Activated CD8-positive, alpha-beta memory T cell treated with anti-CD3 and anti-CD28 coated beads, Interleukin-2, amount 10 ng/mL, durations not matched to agents 7 days and 5 days (primary cell): ENCODE data around the gene CXCL1. TPM values are rescaled to one million over a fixed set of nuclear protein-coding genes. Genes with fewer than 3 reads are reported as not detected.

Source experiments
- ATAC-seq: fragments of 150-1000 bp; cut with Tn5 transposase; one replicate; pipeline ENCODE4 v1.10.0; 2021; ENCODE audit warnings: moderate library complexity
- CTCF ChIA-PET: fragments of 350-600 bp; sonication (Branson Sonifier 250); formaldehyde crosslinking; loops from one replicate; lab custom pipeline; 2021; ENCODE audit warnings: antibody characterized with exemption; lab: Charles Lee
- DNase-seq: peaks from one replicate; pipeline ENCODE4 v3.0.0-alpha.2; 2020
- H3K27ac Mint-ChIP-seq: one replicate; pipeline ENCODE4 v1.8.0; 2021; ENCODE audit warnings: mild to moderate bottlenecking, mixed read lengths
- H3K27me3 Mint-ChIP-seq: one replicate; pipeline ENCODE4 v1.8.0; 2021; ENCODE audit warnings: mixed read lengths
- H3K36me3 Mint-ChIP-seq: one replicate; pipeline ENCODE4 v1.8.0; 2021; ENCODE audit warnings: mild to moderate bottlenecking, mixed read lengths
- H3K4me1 Mint-ChIP-seq: one replicate; pipeline ENCODE4 v1.8.0; 2021; ENCODE audit warnings: mixed read lengths
- H3K4me3 Mint-ChIP-seq: one replicate; pipeline ENCODE4 v1.8.0; 2021; ENCODE audit warnings: mild to moderate bottlenecking, moderate library complexity, mixed read lengths
- H3K9me3 Mint-ChIP-seq: one replicate; pipeline ENCODE4 v1.8.0; 2022; ENCODE audit warnings: low read depth, mixed read lengths
- total RNA-seq, 2 experiments: library from RNA; stranded (reverse); gene quantifications; one replicate each; pipeline ENCODE4 v1.2.3, GENCODE V29; 2021

Gene CXCL1
- total RNA-seq: not detected

- no peak within 1 kb of the TSS for H3K27ac Mint-ChIP-seq
- H3K36me3 Mint-ChIP-seq: no peaks in the 10 kb centered on the region
- DNase-seq: no peak
- peaks cover 19% of the 10 kb centered on the region for H3K27me3 Mint-ChIP-seq
- H3K4me3 Mint-ChIP-seq: no peak within 1 kb of the TSS
- CTCF ChIA-PET: no interaction called here
- H3K9me3 Mint-ChIP-seq: no peaks in the 10 kb centered on the region
- H3K4me1 Mint-ChIP-seq: no peaks in the 10 kb centered on the region
- ATAC-seq: peak; percentile 23
These were observed at the start of gene CXCL1 for GRCh38 chr4:73869130-73870055. Gene CXCL1, plus strand, starts transcription at chr4:73869393. Its CDS starts 78 bp downstream, at chr4:73869471.

- Mint-ChIP-seq H3K36me3 (no peaks in the 10 kb centered on the region), H3K27ac (no peak overlapping the region), H3K9me3 (peaks cover 4% of the 10 kb centered on the region), H3K4me3 (no peak overlapping the region), H3K27me3 (no peaks in the 10 kb centered on the region), H3K4me1 (no peaks in the 10 kb centered on the region)
- DNase-seq (no peak), ATAC-seq (no peak)
- CTCF ChIA-PET: no interaction called here
These were observed 47.9 kb upstream of the CXCL1 start for GRCh38 chr4:73821325-73821724.

- CTCF ChIA-PET: no interaction called here
- DNase-seq (no peak), ATAC-seq (no peak)
- Mint-ChIP-seq H3K27me3 (no peaks in the 10 kb centered on the region), H3K36me3 (no peaks in the 10 kb centered on the region), H3K9me3 (peaks cover 3% of the 10 kb centered on the region), H3K4me1 (no peaks in the 10 kb centered on the region), H3K4me3 (no peak overlapping the region), H3K27ac (no peak overlapping the region)
These were observed 46.8 kb upstream of the CXCL1 start for GRCh38 chr4:73822389-73822788.

GRCh38 chr4:73822812-73823504 is 46.2 kb upstream of the CXCL1 start:
- no peak for ATAC-seq
- Mint-ChIP-seq H3K9me3 (no peaks in the 10 kb centered on the region), H3K27ac (no peak overlapping the region), H3K27me3 (no peaks in the 10 kb centered on the region), H3K4me3 (no peak overlapping the region), H3K36me3 (no peaks in the 10 kb centered on the region), H3K4me1 (no peaks in the 10 kb centered on the region)
- CTCF ChIA-PET: interaction anchor here (0.7 kb wide), 1 partner anchor 42 kb away, joined by 3 read pairs; no protein-coding TSS in a partner anchor
- no peak for DNase-seq

- no peaks in the 10 kb centered on the region for H3K9me3 Mint-ChIP-seq
- no peak for DNase-seq
- no peak overlapping the region for H3K27ac Mint-ChIP-seq
- H3K4me3 Mint-ChIP-seq: no peak overlapping the region
- H3K36me3 Mint-ChIP-seq: no peaks in the 10 kb centered on the region
- H3K4me1 Mint-ChIP-seq: no peaks in the 10 kb centered on the region
- CTCF ChIA-PET: interaction anchor here (0.7 kb wide), 1 partner anchor 42 kb away, joined by 3 read pairs; no protein-coding TSS in a partner anchor
- no peak for ATAC-seq
- no peaks in the 10 kb centered on the region for H3K27me3 Mint-ChIP-seq
These were observed 45.4 kb upstream of the CXCL1 start for GRCh38 chr4:73823760-73824159.

GRCh38 chr4:73828956-73829355 is 40.2 kb upstream of the CXCL1 start:
- DNase-seq (no peak), ATAC-seq (no peak)
- Mint-ChIP-seq H3K27me3 (no peaks in the 10 kb centered on the region), H3K4me1 (no peaks in the 10 kb centered on the region), H3K27ac (no peak overlapping the region), H3K4me3 (no peak overlapping the region), H3K9me3 (peaks cover 2% of the 10 kb centered on the region), H3K36me3 (no peaks in the 10 kb centered on the region)
- CTCF ChIA-PET: no interaction called here

- no peak overlapping the region for H3K27ac Mint-ChIP-seq
- CTCF ChIA-PET: no interaction called here
These were observed 37.6 kb upstream of the CXCL1 start for GRCh38 chr4:73831569-73831968.

GRCh38 chr4:73832651-73833237 is 36.4 kb upstream of the CXCL1 start:
- CTCF ChIA-PET: no interaction called here
- H3K9me3 Mint-ChIP-seq: peaks cover 2% of the 10 kb centered on the region
- H3K36me3 Mint-ChIP-seq: no peaks in the 10 kb centered on the region
- no peaks in the 10 kb centered on the region for H3K4me1 Mint-ChIP-seq
- H3K4me3 Mint-ChIP-seq: no peak overlapping the region
- peaks cover 10% of the 10 kb centered on the region for H3K27me3 Mint-ChIP-seq
- ATAC-seq (no peak), DNase-seq (no peak)
- no peak overlapping the region for H3K27ac Mint-ChIP-seq

More at GRCh38 chr4:73831569-73831968, 37.6 kb upstream of the CXCL1 start:
- DNase-seq: no peak
- no peak for ATAC-seq
- H3K27me3 Mint-ChIP-seq: no peaks in the 10 kb centered on the region
- no peaks in the 10 kb centered on the region for H3K36me3 Mint-ChIP-seq
- no peaks in the 10 kb centered on the region for H3K4me1 Mint-ChIP-seq
- peaks cover 2% of the 10 kb centered on the region for H3K9me3 Mint-ChIP-seq
- H3K4me3 Mint-ChIP-seq: no peak overlapping the region

GRCh38 chr4:73836373-73837279 is 32.6 kb upstream of the CXCL1 start, which contains the start of gene CXCL6:
Gene CXCL6, plus strand, starts transcription at chr4:73836678. Its CDS starts 73 bp downstream, at chr4:73836751.
- H3K4me3 Mint-ChIP-seq: no peak within 1 kb of the TSS
- no peak for ATAC-seq
- CTCF ChIA-PET: no interaction called here

GRCh38 chr4:73839071-73839470 is 30.1 kb upstream of the CXCL1 start:
- no peak overlapping the region for H3K27ac Mint-ChIP-seq
- H3K27me3 Mint-ChIP-seq: peaks cover 10% of the 10 kb centered on the region
- no peaks in the 10 kb centered on the region for H3K36me3 Mint-ChIP-seq
- no peak overlapping the region for H3K4me3 Mint-ChIP-seq
- DNase-seq (no peak), ATAC-seq (no peak)
- CTCF ChIA-PET: no interaction called here
- H3K9me3 Mint-ChIP-seq: no peaks in the 10 kb centered on the region
- no peaks in the 10 kb centered on the region for H3K4me1 Mint-ChIP-seq

More at GRCh38 chr4:73836373-73837279, 32.6 kb upstream of the CXCL1 start, which contains the start of gene CXCL6:
- no peaks in the 10 kb centered on the region for H3K4me1 Mint-ChIP-seq
- H3K36me3 Mint-ChIP-seq: no peaks in the 10 kb centered on the region
- H3K27me3 Mint-ChIP-seq: peaks cover 10% of the 10 kb centered on the region
- H3K27ac Mint-ChIP-seq: no peak within 1 kb of the TSS
- DNase-seq: no peak
- no peaks in the 10 kb centered on the region for H3K9me3 Mint-ChIP-seq

- Mint-ChIP-seq H3K4me3 (no peak overlapping the region), H3K36me3 (no peaks in the 10 kb centered on the region), H3K27me3 (peaks cover 10% of the 10 kb centered on the region), H3K9me3 (no peaks in the 10 kb centered on the region), H3K4me1 (no peaks in the 10 kb centered on the region), H3K27ac (no peak overlapping the region)
- CTCF ChIA-PET: no interaction called here
- ATAC-seq (no peak), DNase-seq (no peak)
These were observed 29.5 kb upstream of the CXCL1 start for GRCh38 chr4:73839715-73840114.

- Mint-ChIP-seq H3K4me3 (no peak overlapping the region), H3K9me3 (no peaks in the 10 kb centered on the region), H3K27ac (no peak overlapping the region), H3K27me3 (peaks cover 10% of the 10 kb centered on the region), H3K36me3 (no peaks in the 10 kb centered on the region), H3K4me1 (no peaks in the 10 kb centered on the region)
- CTCF ChIA-PET: no interaction called here
- DNase-seq (no peak), ATAC-seq (no peak)
These were observed 27.8 kb upstream of the CXCL1 start for GRCh38 chr4:73841243-73841925.
